IPS-11a (cell line): Measurements from ENCODE around the gene HBD.
"Not testable (repeated sequence)": the region's sequence is repeated elsewhere in the genome, so short reads cannot be mapped to it uniquely, and the experiment has no call there.

Experiments used
- H3K4me3 ChIP-seq: one replicate; pipeline ENCODE4 v1.5.1; 2013; ENCODE audit warnings: low read depth, low read length, control low read depth

The HBD gene

DNA sequence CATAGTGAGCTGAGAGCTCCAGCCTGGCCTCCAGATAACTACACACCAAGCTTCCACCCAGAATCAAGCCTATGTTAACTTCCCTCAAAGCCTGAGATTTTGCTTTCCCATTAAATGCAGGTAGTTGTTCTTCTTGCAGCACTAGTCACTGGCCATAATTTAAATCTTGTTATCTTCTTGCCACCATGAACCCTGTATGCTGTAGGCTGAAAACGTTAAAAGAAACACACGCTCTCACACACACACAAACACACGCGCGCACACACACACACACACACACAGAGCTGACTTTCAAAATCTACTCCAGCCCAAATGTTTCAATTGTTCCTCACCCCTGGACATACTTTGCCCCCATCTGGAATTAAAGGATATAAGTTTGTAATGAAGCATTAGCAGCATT, 19.2 kb upstream of the HBD start:
- H3K4me3 ChIP-seq, result not testable (repeated sequence)

DNA sequence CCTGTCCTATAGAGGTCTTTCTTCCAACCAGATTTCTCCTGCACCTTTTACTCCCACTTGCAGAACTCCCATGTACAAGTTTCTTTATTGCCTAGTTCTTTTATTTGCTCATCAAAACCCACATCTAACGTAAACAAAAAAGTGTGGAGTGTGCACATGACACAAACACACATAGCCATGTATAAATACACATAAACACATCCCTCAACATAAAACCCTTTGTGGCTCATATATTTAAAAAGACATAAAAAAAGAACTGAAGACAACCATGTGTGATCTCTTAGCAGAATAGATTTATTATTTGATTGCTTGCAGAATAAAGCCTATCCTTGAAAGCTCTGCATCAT, 18.6 kb upstream of the HBD start:
- no peak overlapping the region for H3K4me3 ChIP-seq

DNA sequence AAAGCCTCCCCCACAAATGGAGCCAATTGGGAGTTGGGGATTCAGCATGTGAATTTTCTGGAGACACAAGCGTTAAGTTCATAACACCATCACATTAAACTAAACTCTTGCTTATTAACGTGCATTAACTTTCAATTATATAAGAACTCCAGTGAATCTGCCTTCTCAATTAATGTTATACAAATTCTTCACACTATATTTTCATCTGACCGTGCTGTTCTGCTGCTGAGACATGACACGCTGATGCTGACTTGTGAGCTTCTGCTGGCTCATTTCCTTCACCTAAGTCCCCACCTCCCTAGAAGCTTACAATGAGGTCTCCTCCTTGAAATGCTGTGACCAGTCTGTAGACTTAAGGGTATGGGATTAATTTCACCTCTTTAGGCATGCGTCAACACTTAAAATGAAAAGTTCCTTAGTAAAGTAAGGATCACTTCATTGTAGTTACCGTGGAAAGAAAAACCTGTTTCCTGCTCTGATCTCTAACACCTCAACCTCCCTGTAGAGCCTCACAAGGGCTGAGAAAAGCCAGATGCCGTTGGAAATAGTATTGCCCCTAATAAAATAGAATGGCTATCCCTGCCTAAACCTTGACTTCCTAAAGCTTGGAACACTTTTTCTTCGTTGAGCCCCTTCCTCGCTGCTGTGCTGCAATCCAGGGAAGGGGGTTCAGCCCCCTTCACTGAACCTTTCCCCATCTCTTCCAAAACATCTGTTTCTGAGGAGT, 18.1 kb upstream of the HBD start:
- H3K4me3 ChIP-seq, result no peak overlapping the region

DNA sequence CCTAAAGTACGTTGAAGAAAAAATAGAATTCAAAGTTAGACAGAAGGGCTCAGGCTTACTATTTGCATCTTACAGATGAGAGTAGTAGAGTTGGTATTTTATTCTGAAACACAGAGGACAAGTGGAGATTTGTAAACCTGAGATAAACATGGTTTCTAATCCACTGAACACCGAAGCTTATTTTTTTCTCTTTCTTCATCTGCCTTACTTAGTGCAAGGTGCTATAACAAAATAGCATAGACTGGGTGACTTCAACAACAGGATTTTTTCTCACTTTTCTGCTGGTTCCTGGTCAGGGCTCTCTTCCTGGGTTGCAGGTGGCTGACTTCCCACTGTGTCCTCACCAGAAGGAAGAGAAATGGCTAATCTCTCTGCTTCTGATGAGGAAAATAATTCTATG, 17.5 kb upstream of the HBD start:
- H3K4me3 ChIP-seq, result no peak overlapping the region

DNA sequence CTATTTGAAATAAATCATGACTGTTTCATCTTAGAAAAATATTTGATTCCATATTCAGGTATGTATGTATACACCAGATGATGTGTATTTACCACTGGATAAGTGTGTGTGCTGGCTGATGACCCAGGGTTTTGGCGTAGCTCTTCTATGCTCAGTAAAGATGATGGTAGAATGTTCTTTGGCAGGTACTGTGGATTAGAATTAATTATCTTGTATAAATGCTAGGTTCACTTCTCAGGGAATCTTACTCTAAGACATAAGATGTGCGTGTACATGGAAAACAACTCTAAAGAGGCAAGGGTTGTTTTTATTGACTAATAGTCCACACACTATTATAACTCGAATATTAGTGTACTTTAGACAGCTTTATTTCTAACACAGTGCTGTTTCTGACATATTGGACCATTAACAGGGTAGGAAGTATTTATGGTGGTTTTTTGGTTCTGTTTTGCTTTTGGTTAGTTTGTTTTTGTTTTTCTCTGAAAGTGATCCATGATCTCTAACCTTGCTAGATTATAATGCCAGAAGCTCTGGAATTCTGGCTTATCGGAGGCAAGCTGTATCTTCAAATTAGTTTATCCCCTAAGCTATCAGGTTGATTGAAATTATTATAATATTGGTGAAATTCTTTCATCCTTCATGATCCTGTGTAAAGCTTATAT, 16.4 kb upstream of the HBD start:
- no peak overlapping the region for H3K4me3 ChIP-seq

DNA sequence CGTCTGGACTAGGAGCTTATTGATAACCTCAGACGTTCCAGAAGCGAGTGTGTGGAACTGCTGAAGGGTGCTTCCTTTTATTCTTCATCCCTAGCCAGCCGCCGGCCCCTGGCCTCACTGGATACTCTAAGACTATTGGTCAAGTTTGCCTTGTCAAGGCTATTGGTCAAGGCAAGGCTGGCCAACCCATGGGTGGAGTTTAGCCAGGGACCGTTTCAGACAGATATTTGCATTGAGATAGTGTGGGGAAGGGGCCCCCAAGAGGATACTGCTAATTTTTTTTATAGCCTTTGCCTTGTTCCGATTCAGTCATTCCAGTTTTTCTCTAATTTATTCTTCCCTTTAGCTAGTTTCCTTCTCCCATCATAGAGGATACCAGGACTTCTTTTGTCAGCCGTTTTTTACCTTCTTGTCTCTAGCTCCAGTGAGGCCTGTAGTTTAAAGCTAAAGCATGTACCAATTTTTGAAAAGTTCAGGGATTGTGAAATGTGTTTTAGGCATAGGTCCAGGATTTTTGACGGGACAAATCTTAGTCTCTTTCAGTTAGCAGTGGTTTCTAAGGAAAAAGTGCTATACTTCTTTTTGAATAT, 15.6 kb upstream of the HBD start, which contains the start of gene HBG1:
HBG1 (minus strand) TSS at position 51 of the 590 bp plus-strand sequence. CDS start 53 bp downstream, outside the sequence.
- H3K4me3 ChIP-seq, result not testable (repeated sequence)

DNA sequence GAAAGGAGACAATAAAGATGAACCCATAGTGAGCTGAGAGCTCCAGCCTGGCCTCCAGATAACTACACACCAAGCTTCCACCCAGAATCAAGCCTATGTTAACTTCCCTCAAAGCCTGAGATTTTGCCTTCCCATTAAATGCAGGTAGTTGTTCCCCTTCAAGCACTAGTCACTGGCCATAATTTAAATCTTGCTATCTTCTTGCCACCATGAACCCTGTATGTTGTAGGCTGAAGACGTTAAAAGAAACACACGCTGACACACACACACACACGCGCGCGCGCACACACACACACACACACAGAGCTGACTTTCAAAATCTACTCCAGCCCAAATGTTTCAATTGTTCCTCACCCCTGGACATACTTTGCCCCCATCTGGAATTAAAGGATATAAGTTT, 14.2 kb upstream of the HBD start:
- not testable (repeated sequence) for H3K4me3 ChIP-seq

DNA sequence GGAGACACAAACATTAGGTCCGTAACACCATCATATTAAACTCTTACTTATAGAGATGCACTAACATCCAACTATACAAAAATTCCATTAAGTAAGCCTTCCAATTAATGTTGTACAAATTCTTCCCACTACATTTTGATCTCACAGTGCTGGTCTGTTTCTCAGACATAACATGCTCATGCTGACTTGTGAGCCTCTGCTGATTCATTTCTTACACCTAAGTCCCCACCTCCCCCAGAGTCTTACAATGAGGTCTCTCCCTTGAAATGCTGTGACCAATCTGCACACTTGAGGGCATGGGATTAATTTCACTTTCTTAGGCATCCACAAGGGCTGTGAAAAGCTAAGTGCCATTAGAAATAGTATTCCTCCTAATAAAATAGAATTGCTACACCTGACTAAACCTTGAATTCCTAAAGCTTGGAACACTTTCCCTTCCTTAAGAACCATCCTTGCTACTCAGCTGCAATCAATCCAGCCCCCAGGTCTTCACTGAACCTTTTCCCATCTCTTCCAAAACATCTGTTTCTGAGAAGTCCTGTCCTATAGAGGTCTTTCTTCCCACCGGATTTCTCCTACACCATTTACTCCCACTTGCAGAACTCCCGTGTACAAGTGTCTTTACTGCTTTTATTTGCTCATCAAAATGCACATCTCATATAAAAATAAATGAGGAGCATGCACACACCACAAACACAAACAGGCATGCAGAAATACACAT, 13.3 kb upstream of the HBD start:
- H3K4me3 ChIP-seq, result no peak overlapping the region

DNA sequence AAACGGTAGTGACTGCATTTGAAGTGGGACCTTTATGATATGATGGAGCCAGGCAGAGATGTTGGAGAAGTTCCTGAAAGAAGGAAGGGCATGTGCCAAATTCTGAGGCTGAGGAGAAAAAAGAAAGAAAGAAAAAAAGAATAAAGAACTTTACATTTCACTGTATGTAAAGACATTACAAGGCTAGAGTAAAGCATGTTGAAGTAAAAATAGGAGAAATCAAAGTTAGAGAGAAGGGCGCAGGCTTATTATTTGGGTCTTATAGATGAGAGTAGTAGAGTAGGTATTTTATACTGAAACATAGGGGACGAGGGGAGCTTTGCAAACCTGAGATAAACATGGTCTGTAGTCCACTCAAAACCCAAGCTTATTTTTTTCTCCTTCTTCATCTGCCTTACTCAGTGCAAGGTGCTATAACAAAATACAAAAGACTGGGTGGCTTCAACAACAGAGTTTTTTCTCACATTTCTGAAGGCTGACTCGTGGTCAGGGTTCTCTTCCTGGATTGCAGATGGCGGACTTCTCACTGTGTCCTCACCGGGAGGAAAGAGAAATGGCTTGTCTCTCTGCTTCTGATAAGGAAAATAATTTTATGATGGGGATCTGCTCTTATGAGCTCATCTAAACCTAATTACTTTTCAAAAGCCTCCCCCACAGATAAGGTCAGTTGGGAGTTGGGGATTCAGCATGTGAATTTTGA, 12.6 kb upstream of the HBD start:
- H3K4me3 ChIP-seq, result no peak overlapping the region

DNA sequence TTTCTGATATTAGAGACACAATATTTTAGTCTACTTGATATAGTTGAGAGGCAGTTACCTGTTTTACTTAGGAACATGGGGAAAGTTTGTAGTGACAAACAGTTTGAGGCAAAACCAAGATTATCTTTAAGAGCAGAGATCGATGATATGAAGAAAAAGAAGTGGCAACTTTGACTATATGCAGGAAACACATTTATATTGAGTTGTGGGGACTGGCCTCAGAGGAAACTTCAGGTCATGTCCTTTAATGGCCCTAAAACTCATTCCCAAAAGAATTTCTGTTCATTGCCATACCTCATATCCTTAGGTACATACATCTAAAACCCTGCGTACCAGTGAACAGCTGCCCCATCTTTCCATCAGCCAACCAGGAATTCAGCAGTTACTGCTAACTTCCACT, 10.9 kb upstream of the HBD start:
- no peak overlapping the region for H3K4me3 ChIP-seq

DNA sequence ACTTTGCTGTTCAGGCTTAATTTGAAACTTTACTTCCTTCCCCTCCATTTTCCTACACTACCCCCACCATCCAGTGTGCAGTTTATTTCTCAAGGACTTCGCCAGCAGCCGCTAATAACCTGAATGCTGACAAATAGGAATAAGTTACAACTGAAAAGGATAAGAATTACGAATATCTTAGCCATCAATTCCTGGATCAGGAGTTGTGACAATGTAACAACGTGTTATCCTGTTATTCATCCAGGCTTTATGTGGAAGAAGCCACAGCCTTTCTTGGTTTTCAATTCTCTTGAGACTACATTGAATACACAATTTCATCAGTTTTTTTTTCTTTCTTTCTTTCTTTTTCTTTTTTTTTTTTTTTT, 9.5 kb upstream of the HBD start:
- no peak overlapping the region for H3K4me3 ChIP-seq

DNA sequence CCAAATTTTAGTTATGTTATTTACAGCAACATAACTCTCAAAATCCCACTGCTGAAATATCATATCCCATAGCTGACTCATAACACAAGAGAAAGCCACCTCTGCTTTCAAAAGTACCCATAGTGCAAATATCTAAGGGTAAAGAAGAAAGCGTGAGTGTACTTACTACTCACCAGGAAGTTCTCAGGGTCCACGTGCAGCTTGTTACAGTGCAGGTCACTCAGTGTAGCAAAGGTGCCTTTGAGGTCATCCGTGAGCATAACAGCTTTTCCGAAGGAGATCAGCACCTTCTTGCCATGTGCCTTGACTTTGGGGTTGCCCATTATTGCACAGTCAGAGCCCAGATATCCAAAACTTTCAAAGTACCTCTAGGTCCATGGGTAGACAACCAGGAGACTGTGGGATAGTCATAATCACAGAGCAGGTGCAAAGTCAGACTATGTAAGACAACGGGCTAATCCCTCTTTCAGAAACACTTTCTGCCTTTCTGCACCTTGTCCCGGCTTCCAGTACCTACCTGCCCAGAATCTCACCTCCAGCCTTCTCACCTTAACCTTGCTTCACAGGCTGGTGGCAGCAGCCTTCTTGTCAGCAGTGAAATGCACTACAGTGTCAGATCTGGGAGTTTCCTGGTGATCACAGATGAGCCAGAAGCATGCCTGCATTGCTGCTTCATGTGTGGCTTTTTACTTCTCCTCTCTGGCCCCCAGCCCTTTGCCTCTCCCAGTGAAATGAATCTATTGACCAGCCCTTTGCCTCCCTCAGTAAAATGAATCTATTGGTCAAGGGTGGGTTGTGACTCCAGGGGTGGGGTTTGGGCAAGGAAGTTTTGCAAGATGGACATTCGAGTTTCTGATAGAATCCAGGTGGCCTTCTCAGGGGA, 8.9 kb upstream of the HBD start:
- H3K4me3 ChIP-seq, result no peak overlapping the region

DNA sequence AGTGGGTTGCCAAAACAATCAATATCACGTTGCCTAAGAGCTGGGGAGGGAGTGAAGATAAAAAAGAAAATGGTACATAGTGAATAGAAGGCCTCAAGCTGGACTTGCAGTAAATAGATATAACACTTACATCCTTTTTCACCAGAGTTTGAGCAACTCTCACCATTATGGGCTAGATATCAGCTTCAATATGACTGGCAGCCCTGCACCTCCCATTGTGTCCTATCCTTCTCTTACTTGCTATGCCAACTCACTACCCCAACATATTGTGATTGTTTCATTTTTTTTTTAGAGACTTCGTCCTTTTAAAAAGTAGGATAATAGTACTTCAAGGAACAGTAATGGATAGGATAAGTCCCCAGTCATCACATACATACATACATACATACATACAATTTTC, 7.9 kb upstream of the HBD start:
- H3K4me3 ChIP-seq, result no peak overlapping the region

DNA sequence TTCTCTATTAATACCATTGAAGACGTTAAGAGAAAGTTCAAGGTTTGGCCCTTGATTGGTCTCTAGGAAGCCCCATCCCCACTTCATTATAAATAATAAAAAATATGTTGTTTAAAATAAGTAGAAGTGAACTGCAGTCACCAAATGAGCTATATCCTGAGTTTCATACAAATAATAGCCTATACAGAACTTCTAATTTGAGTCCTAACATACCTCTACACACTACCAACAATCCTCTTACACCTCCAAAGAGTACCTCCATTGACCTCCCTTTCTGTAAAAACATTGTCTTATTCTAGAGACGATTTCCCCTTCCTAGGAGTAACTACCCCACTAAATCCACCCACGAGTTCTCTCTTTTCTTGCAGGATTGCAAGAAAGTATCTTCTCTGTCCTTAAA, 7.2 kb upstream of the HBD start:
- H3K4me3 ChIP-seq, result no peak overlapping the region

DNA sequence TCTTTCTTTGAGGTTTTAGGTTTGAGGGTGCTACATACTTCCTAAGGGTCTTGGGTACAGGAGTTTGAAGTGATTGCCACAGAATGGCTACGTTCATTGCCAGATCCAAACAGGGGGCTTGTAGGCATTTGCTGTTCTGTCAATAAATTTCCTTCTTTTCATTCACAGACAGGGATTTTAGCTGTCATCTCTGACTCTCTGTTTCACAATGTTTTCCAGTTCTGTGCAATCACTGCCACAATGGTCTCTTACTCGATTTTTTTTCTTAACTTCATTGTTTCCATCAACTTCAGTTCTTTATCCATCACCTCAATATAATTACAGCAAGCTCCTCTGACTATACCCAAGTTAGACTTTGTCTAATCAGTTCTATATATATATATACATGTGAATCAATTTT, 6.2 kb upstream of the HBD start:
- H3K4me3 ChIP-seq, result no peak overlapping the region

DNA sequence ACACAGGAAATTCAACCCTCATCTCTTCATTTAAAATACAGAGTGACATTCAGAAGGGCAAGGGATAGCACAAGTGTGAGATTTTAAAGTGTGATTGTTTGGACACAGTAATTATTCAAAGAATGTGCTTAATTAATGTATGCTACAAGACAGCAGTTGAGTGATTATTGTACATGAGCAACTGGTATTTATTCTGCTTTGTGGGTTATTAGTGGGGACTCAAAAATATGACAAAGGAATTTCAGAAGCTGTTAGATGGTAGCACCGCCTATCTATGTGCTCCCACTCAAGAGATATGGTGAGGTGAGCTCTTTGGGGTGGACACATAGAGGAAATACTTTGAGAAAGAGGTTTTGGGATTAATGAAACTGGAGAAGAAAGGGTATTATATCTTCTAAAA, 5.8 kb upstream of the HBD start:
- no peak overlapping the region for H3K4me3 ChIP-seq

DNA sequence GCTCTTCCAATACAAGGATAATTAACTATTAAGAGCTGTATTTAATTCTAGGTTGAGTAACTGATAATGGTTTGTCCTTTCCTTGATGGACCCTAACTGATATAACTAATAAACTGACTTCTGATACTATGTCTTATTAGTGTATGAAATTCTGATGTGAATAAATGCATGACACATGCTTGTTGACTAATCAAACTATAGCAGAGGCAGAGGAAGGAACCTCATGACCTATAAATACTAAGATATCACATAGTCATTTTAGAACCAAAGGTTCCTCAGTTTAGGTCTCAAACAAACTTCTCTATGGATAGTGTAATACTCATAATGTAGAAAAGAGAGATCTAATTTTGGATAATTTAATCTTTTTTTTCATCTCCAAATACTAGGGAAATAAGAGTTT, 4.8 kb upstream of the HBD start:
- H3K4me3 ChIP-seq, result no peak overlapping the region

DNA sequence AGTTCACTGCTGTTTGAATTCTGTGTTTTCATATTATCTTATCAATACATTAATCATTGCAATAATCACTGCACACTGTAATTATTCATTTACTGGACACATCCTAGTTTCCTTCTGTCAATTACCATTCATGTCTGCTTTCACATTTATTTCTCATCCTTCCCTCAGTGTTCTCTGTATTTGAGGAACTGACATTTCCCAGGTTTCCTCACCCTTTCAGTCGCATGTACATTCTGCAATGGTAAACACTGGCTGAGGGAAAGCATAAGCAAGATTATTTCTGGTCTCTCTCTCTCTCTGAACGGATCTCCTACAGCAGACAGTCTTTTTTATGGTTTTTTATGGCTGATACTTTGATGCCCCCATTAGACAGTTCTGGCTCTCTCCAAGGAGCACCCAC, 4.2 kb upstream of the HBD start:
- H3K4me3 ChIP-seq, result no peak overlapping the region

DNA sequence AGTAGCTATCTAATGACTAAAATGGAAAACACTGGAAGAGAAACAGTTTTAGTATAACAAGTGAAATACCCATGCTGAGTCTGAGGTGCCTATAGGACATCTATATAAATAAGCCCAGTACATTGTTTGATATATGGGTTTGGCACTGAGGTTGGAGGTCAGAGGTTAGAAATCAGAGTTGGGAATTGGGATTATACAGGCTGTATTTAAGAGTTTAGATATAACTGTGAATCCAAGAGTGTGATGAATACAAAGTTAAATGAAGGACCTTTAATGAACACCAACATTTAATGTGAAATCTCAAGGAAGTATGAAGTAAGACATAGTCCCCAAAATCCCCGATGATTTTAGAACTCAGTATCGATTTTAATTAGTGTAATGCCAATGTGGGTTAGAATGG, 3.1 kb upstream of the HBD start:
- H3K4me3 ChIP-seq, result no peak overlapping the region

DNA sequence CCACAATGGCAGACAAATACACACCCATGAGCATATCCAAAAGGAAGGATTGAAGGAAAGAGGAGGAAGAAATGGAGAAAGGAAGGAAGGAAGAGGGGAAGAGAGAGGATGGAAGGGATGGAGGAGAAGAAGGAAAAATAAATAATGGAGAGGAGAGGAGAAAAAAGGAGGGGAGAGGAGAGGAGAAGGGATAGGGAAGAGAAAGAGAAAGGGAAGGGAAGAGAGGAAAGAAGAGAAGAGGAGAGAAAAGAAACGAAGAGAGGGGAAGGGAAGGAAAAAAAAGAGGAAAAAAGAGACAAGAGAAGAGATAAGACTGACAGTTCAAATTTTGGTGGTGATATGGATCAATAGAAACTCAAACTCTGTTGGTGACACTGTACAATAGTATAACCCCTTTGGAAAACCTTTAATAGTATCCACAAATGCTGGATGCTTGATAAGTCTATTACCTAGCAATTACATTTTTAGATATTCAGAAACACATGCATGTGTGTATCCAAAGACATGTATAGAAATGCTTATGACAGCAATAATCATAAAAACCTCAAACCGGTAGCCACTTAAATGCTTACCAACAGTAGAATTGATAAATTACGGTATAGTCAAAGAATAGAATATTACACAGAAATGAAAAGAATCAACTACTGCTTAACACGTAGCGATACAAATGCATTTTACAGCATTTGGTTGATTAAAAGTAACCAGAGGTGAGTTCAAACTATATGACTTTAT, 1.2 kb upstream of the HBD start:
- H3K4me3 ChIP-seq, result no peak overlapping the region
